HEK293 (cell line): ENCODE measurements around the gene PLAAT5.

ENCODE experiments used
- FEZF1 ChIP-seq: fragments of 450-650 bp; formaldehyde crosslinking; IDR thresholded peaks from 2 replicates; pipeline ENCODE4 v1.5.1; 2016; ENCODE audit warnings: missing biosample characterization, missing genetic modification characterization
- SALL2 ChIP-seq: fragments of 450-650 bp; formaldehyde crosslinking; IDR thresholded peaks from 2 replicates; pipeline ENCODE4 v1.5.0; 2017; ENCODE audit warnings: missing biosample characterization, mild to moderate bottlenecking, missing genetic modification characterization, borderline replicate concordance
- ZNF140 ChIP-seq: fragments of 450-650 bp; formaldehyde crosslinking; IDR thresholded peaks from 2 replicates; pipeline ENCODE4 v1.5.1; 2016; ENCODE audit warnings: missing biosample characterization, missing genetic modification characterization
- ZNF155 ChIP-seq: fragments of 450-650 bp; formaldehyde crosslinking; IDR thresholded peaks from 2 replicates; pipeline ENCODE4 v1.5.1; 2016; ENCODE audit warnings: missing biosample characterization, missing genetic modification characterization
- ZNF184 ChIP-seq: fragments of 450-650 bp; IDR thresholded peaks from 2 replicates; pipeline ENCODE4 v1.5.1; 2018; ENCODE audit warnings: missing biosample characterization, mild to moderate bottlenecking, missing genetic modification characterization
- ZNF610 ChIP-seq: fragments of 450-650 bp; formaldehyde crosslinking; IDR thresholded peaks from 2 replicates; pipeline ENCODE4 v1.5.1; 2016; ENCODE audit warnings: missing biosample characterization, missing genetic modification characterization, borderline replicate concordance
- ZNF76 ChIP-seq: fragments of 450-650 bp; formaldehyde crosslinking; IDR thresholded peaks from 2 replicates; pipeline ENCODE4; 2016; ENCODE audit warnings: low read depth, missing biosample characterization, missing genetic modification characterization, borderline replicate concordance
- ZSCAN30 ChIP-seq: fragments of 450-650 bp; IDR thresholded peaks from 2 replicates; pipeline ENCODE4 v1.5.1; 2018; ENCODE audit warnings: missing biosample characterization, mild to moderate bottlenecking, missing genetic modification characterization, moderate library complexity
- TF ChIP-seq, protein P1 (sequence below): sonication (generic); formaldehyde crosslinking; IDR thresholded peaks from 2 replicates; pipeline ENCODE4 v1.8.1; 2022; ENCODE audit warnings: mild to moderate bottlenecking, moderate library complexity, missing genetic modification reagents
- TF ChIP-seq, protein P2 (sequence below): fragments of 450-650 bp; formaldehyde crosslinking; IDR thresholded peaks from 2 replicates; pipeline ENCODE4 v1.5.1; 2016; ENCODE audit warnings: missing biosample characterization, missing genetic modification characterization
- TF ChIP-seq, protein P3 (sequence below): fragments of 450-650 bp; formaldehyde crosslinking; IDR thresholded peaks from 2 replicates; pipeline ENCODE4 v1.5.1; 2016; ENCODE audit warnings: missing biosample characterization, missing genetic modification characterization
- TF ChIP-seq, protein P4 (sequence below): fragments of 450-650 bp; formaldehyde crosslinking; IDR thresholded peaks from 2 replicates; pipeline ENCODE4 v1.5.1; 2016; ENCODE audit warnings: missing biosample characterization, missing genetic modification characterization
- TF ChIP-seq, protein P5 (sequence below): fragments of 450-650 bp; formaldehyde crosslinking; IDR thresholded peaks from 2 replicates; pipeline ENCODE4 v1.5.1; 2017; ENCODE audit warnings: missing biosample characterization, missing genetic modification characterization
- TF ChIP-seq, protein P6 (sequence below): fragments of 450-650 bp; formaldehyde crosslinking; IDR thresholded peaks from 2 replicates; pipeline ENCODE4 v1.5.1; 2016; ENCODE audit warnings: missing biosample characterization, missing genetic modification characterization

DNA sequence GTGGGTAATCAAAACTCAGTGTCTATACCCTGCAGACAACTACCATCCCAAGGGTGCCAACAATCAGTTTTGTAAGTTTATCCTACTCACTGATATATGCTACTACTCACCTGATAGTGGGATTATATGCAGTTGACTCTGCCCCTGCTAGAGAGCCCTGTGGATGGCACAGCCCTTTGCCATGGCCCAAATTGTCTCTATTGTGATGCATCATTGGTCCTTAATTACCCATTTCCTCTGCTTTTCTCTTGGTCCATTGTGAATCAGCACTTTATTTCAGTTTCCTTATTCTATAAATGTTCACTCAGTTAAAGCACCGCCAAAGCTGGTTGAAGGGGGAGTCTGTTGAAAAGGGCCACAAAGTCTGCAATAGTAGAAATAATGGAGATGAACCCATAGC lies 42.3 kb downstream of the PLAAT5 start:
- TF ChIP-seq, protein P1, sequence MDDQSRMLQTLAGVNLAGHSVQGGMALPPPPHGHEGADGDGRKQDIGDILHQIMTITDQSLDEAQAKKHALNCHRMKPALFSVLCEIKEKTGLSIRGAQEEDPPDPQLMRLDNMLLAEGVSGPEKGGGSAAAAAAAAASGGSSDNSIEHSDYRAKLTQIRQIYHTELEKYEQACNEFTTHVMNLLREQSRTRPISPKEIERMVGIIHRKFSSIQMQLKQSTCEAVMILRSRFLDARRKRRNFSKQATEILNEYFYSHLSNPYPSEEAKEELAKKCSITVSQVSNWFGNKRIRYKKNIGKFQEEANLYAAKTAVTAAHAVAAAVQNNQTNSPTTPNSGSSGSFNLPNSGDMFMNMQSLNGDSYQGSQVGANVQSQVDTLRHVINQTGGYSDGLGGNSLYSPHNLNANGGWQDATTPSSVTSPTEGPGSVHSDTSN (CRISPR knock-in tag): no peak
- no peak for TF ChIP-seq ZNF76 (tag by site-specific recombination)
- TF ChIP-seq ZNF610 (tag by site-specific recombination): no peak
- TF ChIP-seq, protein P2, sequence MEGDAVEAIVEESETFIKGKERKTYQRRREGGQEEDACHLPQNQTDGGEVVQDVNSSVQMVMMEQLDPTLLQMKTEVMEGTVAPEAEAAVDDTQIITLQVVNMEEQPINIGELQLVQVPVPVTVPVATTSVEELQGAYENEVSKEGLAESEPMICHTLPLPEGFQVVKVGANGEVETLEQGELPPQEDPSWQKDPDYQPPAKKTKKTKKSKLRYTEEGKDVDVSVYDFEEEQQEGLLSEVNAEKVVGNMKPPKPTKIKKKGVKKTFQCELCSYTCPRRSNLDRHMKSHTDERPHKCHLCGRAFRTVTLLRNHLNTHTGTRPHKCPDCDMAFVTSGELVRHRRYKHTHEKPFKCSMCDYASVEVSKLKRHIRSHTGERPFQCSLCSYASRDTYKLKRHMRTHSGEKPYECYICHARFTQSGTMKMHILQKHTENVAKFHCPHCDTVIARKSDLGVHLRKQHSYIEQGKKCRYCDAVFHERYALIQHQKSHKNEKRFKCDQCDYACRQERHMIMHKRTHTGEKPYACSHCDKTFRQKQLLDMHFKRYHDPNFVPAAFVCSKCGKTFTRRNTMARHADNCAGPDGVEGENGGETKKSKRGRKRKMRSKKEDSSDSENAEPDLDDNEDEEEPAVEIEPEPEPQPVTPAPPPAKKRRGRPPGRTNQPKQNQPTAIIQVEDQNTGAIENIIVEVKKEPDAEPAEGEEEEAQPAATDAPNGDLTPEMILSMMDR (tag by site-specific recombination): no peak
- TF ChIP-seq, protein P3, sequence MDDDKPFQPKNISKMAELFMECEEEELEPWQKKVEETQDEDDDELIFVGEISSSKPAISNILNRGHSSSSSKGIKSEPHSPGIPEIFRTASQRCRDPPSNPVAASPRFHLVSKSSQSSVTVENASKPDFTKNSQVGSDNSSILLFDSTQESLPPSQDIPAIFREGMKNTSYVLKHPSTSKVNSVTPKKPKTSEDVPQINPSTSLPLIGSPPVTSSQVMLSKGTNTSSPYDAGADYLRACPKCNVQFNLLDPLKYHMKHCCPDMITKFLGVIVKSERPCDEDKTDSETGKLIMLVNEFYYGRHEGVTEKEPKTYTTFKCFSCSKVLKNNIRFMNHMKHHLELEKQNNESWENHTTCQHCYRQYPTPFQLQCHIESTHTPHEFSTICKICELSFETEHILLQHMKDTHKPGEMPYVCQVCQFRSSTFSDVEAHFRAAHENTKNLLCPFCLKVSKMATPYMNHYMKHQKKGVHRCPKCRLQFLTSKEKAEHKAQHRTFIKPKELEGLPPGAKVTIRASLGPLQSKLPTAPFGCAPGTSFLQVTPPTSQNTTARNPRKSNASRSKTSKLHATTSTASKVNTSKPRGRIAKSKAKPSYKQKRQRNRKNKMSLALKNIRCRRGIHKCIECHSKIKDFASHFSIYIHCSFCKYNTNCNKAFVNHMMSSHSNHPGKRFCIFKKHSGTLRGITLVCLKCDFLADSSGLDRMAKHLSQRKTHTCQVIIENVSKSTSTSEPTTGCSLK: no peak
- TF ChIP-seq, protein P4, sequence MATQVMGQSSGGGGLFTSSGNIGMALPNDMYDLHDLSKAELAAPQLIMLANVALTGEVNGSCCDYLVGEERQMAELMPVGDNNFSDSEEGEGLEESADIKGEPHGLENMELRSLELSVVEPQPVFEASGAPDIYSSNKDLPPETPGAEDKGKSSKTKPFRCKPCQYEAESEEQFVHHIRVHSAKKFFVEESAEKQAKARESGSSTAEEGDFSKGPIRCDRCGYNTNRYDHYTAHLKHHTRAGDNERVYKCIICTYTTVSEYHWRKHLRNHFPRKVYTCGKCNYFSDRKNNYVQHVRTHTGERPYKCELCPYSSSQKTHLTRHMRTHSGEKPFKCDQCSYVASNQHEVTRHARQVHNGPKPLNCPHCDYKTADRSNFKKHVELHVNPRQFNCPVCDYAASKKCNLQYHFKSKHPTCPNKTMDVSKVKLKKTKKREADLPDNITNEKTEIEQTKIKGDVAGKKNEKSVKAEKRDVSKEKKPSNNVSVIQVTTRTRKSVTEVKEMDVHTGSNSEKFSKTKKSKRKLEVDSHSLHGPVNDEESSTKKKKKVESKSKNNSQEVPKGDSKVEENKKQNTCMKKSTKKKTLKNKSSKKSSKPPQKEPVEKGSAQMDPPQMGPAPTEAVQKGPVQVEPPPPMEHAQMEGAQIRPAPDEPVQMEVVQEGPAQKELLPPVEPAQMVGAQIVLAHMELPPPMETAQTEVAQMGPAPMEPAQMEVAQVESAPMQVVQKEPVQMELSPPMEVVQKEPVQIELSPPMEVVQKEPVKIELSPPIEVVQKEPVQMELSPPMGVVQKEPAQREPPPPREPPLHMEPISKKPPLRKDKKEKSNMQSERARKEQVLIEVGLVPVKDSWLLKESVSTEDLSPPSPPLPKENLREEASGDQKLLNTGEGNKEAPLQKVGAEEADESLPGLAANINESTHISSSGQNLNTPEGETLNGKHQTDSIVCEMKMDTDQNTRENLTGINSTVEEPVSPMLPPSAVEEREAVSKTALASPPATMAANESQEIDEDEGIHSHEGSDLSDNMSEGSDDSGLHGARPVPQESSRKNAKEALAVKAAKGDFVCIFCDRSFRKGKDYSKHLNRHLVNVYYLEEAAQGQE: no peak
- no peak for TF ChIP-seq ZSCAN30
- no peak for TF ChIP-seq ZNF184
- TF ChIP-seq FEZF1 (tag by site-specific recombination): no peak
- TF ChIP-seq ZNF140 (tag by site-specific recombination): no peak
- TF ChIP-seq, protein P5, sequence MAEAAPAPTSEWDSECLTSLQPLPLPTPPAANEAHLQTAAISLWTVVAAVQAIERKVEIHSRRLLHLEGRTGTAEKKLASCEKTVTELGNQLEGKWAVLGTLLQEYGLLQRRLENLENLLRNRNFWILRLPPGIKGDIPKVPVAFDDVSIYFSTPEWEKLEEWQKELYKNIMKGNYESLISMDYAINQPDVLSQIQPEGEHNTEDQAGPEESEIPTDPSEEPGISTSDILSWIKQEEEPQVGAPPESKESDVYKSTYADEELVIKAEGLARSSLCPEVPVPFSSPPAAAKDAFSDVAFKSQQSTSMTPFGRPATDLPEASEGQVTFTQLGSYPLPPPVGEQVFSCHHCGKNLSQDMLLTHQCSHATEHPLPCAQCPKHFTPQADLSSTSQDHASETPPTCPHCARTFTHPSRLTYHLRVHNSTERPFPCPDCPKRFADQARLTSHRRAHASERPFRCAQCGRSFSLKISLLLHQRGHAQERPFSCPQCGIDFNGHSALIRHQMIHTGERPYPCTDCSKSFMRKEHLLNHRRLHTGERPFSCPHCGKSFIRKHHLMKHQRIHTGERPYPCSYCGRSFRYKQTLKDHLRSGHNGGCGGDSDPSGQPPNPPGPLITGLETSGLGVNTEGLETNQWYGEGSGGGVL (tag by site-specific recombination): no peak
- TF ChIP-seq SALL2 (tag by site-specific recombination): no peak
- TF ChIP-seq, protein P6, sequence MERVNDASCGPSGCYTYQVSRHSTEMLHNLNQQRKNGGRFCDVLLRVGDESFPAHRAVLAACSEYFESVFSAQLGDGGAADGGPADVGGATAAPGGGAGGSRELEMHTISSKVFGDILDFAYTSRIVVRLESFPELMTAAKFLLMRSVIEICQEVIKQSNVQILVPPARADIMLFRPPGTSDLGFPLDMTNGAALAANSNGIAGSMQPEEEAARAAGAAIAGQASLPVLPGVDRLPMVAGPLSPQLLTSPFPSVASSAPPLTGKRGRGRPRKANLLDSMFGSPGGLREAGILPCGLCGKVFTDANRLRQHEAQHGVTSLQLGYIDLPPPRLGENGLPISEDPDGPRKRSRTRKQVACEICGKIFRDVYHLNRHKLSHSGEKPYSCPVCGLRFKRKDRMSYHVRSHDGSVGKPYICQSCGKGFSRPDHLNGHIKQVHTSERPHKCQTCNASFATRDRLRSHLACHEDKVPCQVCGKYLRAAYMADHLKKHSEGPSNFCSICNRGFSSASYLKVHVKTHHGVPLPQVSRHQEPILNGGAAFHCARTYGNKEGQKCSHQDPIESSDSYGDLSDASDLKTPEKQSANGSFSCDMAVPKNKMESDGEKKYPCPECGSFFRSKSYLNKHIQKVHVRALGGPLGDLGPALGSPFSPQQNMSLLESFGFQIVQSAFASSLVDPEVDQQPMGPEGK (tag by site-specific recombination): no peak
- no peak for TF ChIP-seq ZNF155 (tag by site-specific recombination)
